HG02938 (cell line): ENCODE measurements around the gene CCR5.

ENCODE experiments used
- ATAC-seq: cut with Tn5 transposase; IDR thresholded peaks from one replicate; pipeline ENCODE4 v1.9.1; 2021; ENCODE audit warnings: mild to moderate bottlenecking, moderate library complexity; ENCODE audit not compliant: unreplicated experiment

The CCR5 gene

DNA sequence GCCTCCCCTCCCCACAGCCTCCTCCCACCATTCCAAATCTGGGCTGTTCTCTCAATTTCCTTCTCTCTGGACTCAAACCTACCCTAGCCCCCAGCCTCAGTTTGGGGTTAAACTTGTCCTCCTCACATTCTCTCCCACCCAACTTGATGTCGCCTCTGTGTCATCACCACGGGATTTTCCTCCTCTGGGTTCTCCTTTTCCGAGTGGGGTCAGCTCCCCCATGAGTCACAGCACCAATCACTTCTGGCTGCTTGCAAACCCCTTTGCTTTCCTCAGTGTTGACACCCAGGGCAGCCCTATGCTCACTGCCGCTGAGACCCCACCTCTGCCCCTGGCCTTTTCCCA lies 35.7 kb downstream of the CCR5 start:
- no peak for ATAC-seq

DNA sequence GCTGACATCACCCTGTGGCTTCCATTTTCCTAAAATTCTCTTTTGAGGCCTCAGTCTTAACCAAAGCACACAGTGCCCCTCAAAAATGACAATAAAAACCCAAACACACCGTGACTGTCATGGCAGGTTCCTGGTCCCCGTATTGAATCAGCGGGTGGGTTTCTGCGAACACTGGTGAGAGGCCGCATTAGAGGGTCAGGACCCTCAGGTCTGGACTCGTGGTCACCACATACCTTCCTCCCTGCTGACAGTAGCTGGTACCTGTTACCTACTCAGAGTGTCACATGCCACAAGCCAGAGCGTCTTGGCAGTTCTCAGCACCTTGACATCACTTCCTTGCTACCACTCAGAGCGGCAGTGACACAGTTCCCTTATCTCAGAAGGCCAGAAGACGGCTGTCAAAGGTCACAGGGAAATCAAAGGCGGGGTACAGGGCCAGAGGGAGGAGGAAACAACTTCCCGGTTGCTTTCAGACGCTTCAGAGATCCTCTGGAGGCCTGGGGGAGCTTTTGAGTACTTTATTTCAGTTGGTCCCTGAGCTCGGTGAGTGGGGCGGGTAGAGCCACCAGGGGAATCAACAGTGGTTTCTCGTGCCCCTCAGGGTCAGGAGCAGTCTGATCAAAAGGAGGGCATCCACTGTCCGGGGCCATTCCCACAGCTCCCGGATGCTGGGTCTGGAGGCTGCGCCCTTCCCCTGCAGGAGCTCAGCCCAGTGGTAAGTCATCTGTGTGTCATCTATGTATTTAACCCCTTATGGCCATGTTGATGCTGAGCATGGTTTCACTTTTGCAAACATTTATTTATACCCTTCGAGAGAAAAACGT lies 36.3 kb downstream of the CCR5 start, which contains the start of the genes CCR5AS and CCRL2:
TSS of gene CCR5AS (minus strand) at position 279 of the 824 bp plus-strand sequence.
TSS of gene CCRL2 (plus strand) at position 472 of the 824 bp plus-strand sequence. CDS start 821 bp downstream, outside the sequence.
- ATAC-seq, result no peak

DNA sequence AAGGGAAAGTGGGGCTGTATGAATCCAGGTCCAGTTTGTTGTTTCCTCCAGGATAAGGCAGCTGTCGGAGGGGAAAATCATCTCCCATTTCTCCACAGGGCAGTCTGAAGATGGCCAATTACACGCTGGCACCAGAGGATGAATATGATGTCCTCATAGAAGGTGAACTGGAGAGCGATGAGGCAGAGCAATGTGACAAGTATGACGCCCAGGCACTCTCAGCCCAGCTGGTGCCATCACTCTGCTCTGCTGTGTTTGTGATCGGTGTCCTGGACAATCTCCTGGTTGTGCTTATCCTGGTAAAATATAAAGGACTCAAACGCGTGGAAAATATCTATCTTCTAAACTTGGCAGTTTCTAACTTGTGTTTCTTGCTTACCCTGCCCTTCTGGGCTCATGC lies 37.2 kb downstream of the CCR5 start:
- ATAC-seq, result no peak

DNA sequence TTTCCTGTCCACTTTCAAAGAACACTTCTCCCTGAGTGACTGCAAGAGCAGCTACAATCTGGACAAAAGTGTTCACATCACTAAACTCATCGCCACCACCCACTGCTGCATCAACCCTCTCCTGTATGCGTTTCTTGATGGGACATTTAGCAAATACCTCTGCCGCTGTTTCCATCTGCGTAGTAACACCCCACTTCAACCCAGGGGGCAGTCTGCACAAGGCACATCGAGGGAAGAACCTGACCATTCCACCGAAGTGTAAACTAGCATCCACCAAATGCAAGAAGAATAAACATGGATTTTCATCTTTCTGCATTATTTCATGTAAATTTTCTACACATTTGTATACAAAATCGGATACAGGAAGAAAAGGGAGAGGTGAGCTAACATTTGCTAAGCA lies 38.1 kb downstream of the CCR5 start:
- no peak for ATAC-seq

DNA sequence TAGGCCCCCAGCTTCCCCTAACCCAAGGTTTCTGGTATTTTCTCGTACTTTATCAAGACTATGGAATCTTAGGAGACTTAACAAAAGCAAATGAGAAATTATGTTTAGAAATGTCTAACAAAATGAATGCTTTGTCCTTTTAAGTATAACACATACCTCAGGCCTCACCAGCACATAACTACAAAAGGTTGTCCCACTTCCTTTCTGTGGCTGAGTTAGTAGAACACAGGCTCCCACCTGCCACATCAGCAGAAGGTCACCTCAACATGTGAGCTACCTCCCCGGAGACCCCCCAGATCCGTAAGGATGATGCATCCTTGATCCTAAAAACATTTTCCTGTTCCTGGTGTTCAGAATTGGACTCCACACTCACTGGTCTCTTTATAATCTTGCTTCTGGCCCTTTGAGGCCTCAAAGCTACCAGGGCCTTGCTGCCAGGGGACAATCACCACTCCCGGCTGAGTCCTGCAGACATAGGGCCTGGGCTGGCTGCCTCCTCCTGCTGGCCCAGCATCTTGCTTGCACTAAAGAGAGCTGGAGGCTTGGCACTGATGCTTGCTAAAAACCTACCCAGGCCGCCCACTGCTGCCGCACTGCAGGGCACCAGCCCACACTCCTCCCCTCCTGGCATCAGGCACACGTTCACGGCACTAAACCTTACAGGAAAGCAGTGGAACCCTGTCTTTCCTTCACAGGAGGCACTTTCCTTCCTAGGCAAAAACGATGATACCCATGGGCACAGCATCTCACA lies 39.2 kb downstream of the CCR5 start:
- ATAC-seq, result no peak

DNA sequence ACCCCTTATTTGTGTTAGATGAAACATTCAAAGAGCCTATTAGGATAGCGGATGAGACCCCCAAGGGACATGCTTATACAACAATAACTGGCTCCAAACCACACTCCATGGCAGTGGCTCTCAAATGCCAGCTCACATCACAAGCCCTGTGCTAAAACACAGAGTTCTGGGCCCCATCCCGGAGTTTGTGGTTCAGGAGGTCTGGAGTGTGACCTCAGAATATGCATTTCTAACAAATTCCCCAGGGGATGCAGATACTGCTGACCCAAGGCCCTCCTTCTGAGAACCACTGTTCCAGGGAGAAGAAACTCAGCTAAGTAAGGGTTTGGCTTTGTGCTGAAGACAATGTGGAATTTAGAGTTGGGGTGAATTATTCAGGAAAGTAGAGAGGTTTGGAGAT lies 39.9 kb downstream of the CCR5 start:
- ATAC-seq, result no peak

GRCh38 chr3:46411271-46411670 lies 40.5 kb downstream of the CCR5 start:
- ATAC-seq, result no peak

DNA sequence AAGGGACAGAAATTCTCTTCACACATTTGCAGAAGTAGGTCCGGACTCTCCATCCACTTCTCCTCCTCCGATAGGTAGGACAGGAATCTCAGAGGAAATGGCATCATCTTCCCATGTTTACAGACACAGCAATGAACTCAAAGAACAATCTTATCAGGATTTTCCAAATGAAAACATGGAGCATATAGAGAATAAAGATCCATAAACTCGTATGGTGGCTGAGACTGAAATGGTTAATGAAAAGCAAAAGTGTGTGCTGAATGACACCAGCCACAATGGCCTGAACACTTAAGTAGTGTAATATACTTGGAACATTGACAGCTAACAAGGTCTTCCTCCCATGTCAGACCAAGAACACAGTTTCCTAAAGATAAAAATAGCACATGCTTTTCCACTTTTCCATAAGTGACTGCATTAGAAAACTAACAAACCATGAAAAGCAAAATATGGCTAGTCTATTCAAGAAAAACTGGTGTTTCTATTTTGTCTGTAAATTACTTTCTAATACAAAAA lies 42.1 kb downstream of the CCR5 start:
- ATAC-seq, result no peak

- no peak for ATAC-seq
Observed at GRCh38 chr3:46413951-46414350, 43.2 kb downstream of the CCR5 start.

GRCh38 chr3:46414739-46415138 lies 44.0 kb downstream of the CCR5 start:
- no peak for ATAC-seq

DNA sequence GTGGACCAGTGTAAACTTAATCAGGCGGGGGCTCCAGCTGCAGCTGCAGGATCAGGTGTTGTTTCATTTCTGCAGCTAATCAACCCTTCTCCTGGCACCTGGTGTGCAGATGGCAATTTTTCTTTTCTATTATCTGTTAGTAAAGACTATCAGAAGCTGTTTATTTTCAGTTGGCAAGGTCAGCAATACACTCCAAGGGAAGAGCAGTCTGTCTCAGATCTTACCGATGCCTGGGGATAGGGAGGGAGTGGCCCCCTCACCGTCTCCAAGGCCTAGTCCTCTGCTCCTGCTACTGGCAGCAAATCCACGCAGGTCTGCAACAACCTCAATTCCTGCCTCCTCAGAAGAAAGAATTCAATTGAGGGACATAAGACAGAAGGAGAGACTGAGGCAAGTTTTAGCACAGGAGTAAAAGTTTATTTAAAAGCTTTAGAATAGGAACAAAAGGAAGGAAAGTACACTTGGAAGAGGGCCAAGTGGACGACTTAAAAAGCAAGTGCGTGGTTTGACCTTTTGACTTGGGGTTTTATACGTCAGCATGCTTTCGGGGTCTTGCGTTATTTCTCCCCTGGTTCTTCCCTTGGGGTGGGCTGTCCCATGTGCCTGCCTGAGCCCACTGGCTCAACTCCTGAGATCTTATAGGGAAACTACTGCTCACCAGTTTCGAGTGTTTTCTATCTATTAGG lies 45.5 kb downstream of the CCR5 start:
- ATAC-seq, result no peak

- no peak for ATAC-seq
Observed at GRCh38 chr3:46416811-46417510, 46.2 kb downstream of the CCR5 start.

GRCh38 chr3:46417841-46418611 lies 47.3 kb downstream of the CCR5 start:
- ATAC-seq, result no peak

- ATAC-seq, result no peak
Observed at GRCh38 chr3:46419816-46420215, 49.1 kb downstream of the CCR5 start.

GRCh38 chr3:46420931-46421330 lies 50.2 kb downstream of the CCR5 start:
- no peak for ATAC-seq

- no peak for ATAC-seq
Observed at GRCh38 chr3:46422617-46423016, 51.9 kb downstream of the CCR5 start.

DNA sequence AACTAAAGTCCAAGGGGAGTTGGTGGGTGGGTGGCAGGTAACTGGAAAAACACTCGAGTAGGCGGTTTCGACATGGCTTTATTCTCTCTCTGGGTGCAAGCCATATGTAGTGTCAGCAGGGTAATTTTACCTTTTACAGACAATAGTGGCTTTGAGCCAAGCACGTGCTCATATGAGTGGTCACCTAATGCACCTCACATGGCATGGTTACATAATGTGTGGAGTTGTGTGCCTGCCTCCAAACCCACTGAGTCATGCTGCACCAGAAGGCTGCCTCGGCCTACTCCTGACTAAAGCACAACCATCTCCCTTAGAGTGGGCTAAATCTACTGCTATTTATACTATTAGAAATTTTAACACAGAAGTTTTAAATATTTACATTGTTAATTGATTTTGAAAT lies 52.8 kb downstream of the CCR5 start:
- ATAC-seq, result no peak
